Measurements from ENCODE around the gene GPR157.

GPR157 gene

GRCh38 chr1:9143250-9143649 is 14.3 kb upstream of the GPR157 start:
- H3K9ac ChIP-seq, result no peak overlapping the region
- no peak overlapping the region for H2AFZ ChIP-seq
- no peak overlapping the region for H3K27ac ChIP-seq
- no peak overlapping the region for H3K4me3 ChIP-seq (ENCODE audit: low read depth, low read length)
- no peaks in the 10 kb centered on the region for H3K27me3 ChIP-seq (ENCODE audit: control insufficient read depth, insufficient read depth, low read length)
- no peaks in the 10 kb centered on the region for H3K36me3 ChIP-seq (ENCODE audit: control insufficient read depth, insufficient read depth, low read length)
- no peak overlapping the region for H3K4me2 ChIP-seq (ENCODE audit: low read length)
- TF ChIP-seq, protein P1, sequence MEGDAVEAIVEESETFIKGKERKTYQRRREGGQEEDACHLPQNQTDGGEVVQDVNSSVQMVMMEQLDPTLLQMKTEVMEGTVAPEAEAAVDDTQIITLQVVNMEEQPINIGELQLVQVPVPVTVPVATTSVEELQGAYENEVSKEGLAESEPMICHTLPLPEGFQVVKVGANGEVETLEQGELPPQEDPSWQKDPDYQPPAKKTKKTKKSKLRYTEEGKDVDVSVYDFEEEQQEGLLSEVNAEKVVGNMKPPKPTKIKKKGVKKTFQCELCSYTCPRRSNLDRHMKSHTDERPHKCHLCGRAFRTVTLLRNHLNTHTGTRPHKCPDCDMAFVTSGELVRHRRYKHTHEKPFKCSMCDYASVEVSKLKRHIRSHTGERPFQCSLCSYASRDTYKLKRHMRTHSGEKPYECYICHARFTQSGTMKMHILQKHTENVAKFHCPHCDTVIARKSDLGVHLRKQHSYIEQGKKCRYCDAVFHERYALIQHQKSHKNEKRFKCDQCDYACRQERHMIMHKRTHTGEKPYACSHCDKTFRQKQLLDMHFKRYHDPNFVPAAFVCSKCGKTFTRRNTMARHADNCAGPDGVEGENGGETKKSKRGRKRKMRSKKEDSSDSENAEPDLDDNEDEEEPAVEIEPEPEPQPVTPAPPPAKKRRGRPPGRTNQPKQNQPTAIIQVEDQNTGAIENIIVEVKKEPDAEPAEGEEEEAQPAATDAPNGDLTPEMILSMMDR (IDR thresholded peaks at IDR 0.05), result no peak
- no peaks in the 10 kb centered on the region for H3K9me3 ChIP-seq (ENCODE audit: control insufficient read depth, low read length)
- H3K4me1 ChIP-seq, result no peaks in the 10 kb centered on the region
- no peaks in the 10 kb centered on the region for H3K79me2 ChIP-seq

DNA sequence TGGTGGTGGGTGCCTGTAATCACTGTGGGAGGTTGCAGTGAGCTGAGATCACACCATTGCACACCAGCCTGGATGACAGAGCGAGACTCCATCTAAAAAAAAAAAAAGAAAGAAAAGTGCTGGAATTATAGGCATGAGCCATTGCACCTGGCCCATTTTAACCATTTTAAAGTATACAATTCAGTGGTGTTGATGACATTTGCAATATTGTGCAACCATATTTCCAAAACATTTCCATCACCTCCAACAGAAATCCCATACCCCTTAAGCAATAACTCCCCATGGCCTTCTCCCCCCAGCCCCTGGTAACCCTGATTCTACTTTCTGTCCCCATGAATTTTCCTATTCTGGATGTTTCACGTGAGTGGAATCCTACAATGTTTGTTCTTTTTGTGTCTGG is 11.0 kb upstream of the GPR157 start:
- TF ChIP-seq, protein P1 (IDR thresholded peaks at IDR 0.05), result no peak
- Histone ChIP-seq H3K4me3 (ENCODE audit: low read depth, low read length) (no peak overlapping the region), H3K9ac (no peak overlapping the region), H3K27ac (no peak overlapping the region), H3K4me1 (no peaks in the 10 kb centered on the region), H3K9me3 (ENCODE audit: control insufficient read depth, low read length) (no peaks in the 10 kb centered on the region), H2AFZ (no peak overlapping the region), H3K4me2 (ENCODE audit: low read length) (no peak overlapping the region), H3K36me3 (ENCODE audit: control insufficient read depth, insufficient read depth, low read length) (no peaks in the 10 kb centered on the region), H3K79me2 (no peaks in the 10 kb centered on the region), H3K27me3 (ENCODE audit: control insufficient read depth, insufficient read depth, low read length) (no peaks in the 10 kb centered on the region)

GRCh38 chr1:9136932-9137331 is 8.0 kb upstream of the GPR157 start:
- Histone ChIP-seq H3K9ac (no peak overlapping the region), H3K4me2 (ENCODE audit: low read length) (no peak overlapping the region), H3K79me2 (no peaks in the 10 kb centered on the region), H3K9me3 (ENCODE audit: control insufficient read depth, low read length) (no peaks in the 10 kb centered on the region), H3K27ac (no peak overlapping the region), H3K4me1 (no peaks in the 10 kb centered on the region), H3K36me3 (ENCODE audit: control insufficient read depth, insufficient read depth, low read length) (no peaks in the 10 kb centered on the region), H2AFZ (no peak overlapping the region), H3K4me3 (ENCODE audit: low read depth, low read length) (no peak overlapping the region), H3K27me3 (ENCODE audit: control insufficient read depth, insufficient read depth, low read length) (no peaks in the 10 kb centered on the region)
- TF ChIP-seq, protein P1 (IDR thresholded peaks at IDR 0.05), result no peak

DNA sequence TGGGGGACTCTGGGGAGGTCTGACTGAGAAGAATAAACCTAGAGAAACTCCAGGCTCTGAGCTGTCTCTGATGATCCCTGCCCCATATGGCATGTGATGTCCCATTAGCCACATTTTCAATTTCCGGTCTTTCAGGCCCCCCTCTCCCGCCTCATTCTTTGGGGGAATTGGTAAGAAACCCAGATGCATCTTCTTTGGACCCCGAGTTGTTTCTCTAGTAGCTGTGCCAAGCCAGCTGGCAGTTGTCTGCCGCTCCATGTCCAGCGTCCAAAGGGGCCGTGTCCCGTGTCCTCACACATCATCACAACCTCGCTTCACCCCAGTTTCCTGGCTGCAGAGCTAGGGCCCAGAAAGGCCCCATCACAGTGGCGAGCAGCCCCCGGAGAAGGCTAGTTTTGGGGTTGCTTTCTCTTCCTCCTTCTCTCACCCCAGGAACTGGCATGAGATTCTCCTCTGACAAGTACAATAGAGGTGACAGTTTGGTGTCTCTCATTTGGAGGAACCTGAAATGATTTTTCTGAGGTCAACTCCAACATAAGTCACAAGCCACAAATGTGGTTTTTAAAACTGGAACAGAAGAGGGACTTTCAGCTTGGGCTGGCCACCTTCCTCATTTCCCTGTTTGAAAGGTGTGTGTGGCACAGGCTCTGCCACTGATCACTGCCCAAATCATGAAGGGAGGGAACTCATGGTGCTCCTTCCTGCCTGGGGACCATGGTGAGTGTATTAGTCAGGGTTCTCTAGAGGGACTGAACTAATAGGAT is 6.4 kb upstream of the GPR157 start:
- Histone ChIP-seq H3K27ac (no peak overlapping the region), H3K79me2 (no peaks in the 10 kb centered on the region), H3K4me2 (ENCODE audit: low read length) (no peak overlapping the region), H3K4me1 (no peaks in the 10 kb centered on the region), H3K9ac (no peak overlapping the region), H3K36me3 (ENCODE audit: control insufficient read depth, insufficient read depth, low read length) (no peaks in the 10 kb centered on the region), H3K4me3 (ENCODE audit: low read depth, low read length) (no peak overlapping the region), H2AFZ (no peak overlapping the region), H3K9me3 (ENCODE audit: control insufficient read depth, low read length) (no peaks in the 10 kb centered on the region), H3K27me3 (ENCODE audit: control insufficient read depth, insufficient read depth, low read length) (no peaks in the 10 kb centered on the region)
- TF ChIP-seq, protein P1 (IDR thresholded peaks at IDR 0.05), result no peak

Measured in parathyroid adenoma (tissue), 2 donors.